ENCODE results near the gene PACSIN2.

The PACSIN2 gene

DNA sequence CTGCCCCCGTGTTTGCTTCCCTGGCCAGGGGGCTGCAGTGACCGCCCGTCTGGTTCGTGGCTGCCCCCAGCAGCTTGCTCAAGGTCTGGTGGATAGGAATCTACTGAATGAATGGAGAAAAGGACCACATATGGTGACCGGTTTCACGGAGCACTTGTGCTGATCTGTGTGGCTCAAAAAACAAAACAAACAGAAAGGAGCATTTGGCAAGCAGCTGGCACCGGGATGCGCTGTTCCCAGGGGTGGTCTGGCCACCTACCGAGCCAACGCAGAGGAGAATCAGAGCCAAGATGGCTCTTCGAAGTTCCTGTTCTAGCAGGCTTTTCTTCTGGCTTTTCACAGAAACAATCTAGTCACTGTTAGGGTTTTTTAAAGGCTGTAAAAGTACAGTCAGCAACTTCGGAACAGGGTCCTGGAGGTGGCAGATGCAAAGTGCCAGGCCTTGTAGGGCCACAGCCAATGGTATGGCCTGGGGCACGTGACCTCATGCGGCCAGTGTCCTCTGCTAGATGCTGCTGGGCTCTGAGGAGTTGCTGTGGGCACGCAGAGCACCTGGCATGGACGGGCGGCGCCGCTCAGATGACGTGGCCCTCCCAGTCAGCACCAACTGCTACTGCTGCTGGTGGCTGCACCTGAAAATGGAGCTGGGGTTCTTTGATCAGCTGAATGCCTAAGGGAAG lies 27.3 kb upstream of the PACSIN2 start:
- no peak overlapping the region for H3K27ac ChIP-seq
- no peak for TF ChIP-seq ZFX (IDR thresholded peaks at IDR 0.05; ENCODE audit: borderline replicate concordance)
- TF ChIP-seq, protein P1, sequence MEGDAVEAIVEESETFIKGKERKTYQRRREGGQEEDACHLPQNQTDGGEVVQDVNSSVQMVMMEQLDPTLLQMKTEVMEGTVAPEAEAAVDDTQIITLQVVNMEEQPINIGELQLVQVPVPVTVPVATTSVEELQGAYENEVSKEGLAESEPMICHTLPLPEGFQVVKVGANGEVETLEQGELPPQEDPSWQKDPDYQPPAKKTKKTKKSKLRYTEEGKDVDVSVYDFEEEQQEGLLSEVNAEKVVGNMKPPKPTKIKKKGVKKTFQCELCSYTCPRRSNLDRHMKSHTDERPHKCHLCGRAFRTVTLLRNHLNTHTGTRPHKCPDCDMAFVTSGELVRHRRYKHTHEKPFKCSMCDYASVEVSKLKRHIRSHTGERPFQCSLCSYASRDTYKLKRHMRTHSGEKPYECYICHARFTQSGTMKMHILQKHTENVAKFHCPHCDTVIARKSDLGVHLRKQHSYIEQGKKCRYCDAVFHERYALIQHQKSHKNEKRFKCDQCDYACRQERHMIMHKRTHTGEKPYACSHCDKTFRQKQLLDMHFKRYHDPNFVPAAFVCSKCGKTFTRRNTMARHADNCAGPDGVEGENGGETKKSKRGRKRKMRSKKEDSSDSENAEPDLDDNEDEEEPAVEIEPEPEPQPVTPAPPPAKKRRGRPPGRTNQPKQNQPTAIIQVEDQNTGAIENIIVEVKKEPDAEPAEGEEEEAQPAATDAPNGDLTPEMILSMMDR (IDR thresholded peaks at IDR 0.05): no peak

DNA sequence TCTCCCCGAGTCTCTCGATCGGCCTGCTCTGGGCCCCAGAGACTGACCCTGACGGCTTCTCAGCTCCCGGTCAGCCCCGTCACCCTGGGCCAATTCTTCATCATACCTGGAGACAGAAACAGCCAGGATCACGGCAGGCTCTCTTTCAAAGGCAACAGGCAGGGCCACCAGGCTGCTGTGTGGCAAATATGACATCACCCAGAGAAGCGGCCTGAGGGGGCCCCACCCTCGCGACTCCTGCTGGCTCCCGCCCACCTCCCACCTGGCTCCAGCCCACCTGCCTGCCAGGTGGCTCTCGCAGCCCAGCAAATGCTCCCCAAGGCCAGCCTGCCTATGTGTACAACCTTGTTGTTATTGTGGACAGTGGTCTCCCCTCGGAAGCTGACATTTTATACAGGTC lies 24.9 kb upstream of the PACSIN2 start:
- TF ChIP-seq, protein P1 (IDR thresholded peaks at IDR 0.05): no peak
- no peak for TF ChIP-seq ZFX (IDR thresholded peaks at IDR 0.05; ENCODE audit: borderline replicate concordance)
- no peak overlapping the region for H3K27ac ChIP-seq

DNA sequence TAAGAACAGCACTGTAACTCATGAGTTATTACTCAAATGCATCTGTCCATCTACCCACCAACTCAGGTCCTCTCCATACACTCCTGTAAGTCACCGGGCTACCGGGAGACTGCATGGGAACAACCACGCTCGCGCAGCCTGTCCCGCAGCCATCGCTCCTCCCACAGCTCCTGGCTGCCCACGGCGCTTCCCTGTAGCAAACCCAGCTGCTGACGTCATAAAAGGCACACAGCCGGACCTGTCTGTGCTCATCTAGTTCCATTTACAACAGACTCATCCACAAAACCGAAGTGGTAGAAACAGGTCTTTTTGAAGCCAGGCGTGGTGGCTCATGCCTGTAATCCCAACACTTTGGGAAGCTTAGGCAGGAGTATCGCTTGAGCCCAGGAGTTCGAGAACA lies 23.4 kb upstream of the PACSIN2 start:
- TF ChIP-seq, protein P1 (IDR thresholded peaks at IDR 0.05): no peak
- TF ChIP-seq ZFX (IDR thresholded peaks at IDR 0.05; ENCODE audit: borderline replicate concordance): no peak

DNA sequence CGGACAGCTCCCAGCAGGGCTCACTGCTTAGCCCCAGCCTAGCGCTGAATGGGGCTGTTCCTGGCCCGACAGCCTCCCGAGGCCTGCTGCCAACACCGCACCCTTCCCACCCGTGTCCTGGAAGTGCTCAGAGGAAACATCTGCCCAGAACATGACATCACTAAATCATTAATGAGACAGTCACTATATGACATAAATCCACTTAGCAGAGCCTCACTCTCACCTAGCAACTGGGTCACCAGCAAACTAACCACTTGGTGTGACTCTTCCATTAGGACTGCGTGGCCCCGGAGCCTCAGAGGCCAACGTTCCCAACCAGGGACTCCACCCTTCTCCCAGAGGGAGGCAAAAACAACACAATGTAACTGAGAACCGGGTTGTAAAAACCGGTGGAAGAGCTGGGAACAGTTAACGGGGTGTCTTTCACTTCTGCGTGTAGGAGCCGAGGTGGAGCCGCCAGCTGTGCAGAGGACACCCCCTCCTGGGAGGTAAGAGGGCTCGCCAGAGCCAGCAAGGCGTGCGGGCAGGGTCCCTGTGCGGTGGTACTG lies 21.4 kb upstream of the PACSIN2 start:
- no peak for TF ChIP-seq ZFX (IDR thresholded peaks at IDR 0.05; ENCODE audit: borderline replicate concordance)
- TF ChIP-seq, protein P1 (IDR thresholded peaks at IDR 0.05): no peak
- no peak overlapping the region for H3K27ac ChIP-seq

More for the DNA sequence above, 23.4 kb upstream of the PACSIN2 start:
- no peak overlapping the region for H3K27ac ChIP-seq

DNA sequence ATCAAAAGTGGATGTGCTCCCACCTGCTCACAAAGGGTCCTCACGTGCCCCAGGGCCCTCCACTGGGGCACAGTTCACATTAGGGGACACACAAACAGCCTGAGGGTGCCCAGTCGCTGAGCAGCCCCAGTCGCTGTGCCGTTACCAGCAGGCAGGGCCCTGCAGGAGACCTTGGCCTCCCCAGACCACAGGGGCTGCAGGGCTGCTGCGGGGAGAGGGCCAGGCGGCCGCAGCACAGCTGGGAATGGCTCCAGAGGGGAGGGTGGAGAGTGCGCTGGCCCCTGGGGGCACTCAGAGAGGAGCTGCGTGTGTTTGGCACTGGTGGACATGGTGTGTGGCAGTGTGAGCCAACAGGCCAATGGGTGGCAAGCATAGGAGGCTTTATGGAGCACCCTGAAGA lies 20.3 kb upstream of the PACSIN2 start:
- H3K27ac ChIP-seq: no peak overlapping the region
- TF ChIP-seq, protein P1 (IDR thresholded peaks at IDR 0.05): no peak
- TF ChIP-seq ZFX (IDR thresholded peaks at IDR 0.05; ENCODE audit: borderline replicate concordance): no peak

DNA sequence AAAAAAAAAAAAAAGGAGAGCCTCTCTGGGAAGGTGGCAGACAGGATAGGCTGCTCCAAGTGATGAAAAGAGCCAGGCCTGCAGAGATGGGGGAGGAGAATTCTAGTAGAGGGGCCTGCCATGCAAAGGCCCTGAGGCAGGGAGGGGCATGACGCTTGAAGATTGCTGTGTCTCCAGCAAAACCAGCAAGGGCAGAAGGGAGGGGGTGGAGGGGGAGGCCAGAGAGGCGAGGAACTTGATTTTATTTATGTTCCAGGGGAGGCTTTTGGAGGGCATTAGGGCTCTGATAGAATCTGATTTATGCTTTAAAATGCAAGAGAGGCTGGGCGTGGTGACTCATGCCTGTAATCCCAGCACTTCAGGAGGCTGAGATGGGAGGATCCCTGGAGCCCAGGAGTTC lies 16.7 kb upstream of the PACSIN2 start:
- TF ChIP-seq ZFX (IDR thresholded peaks at IDR 0.05; ENCODE audit: borderline replicate concordance): no peak
- TF ChIP-seq, protein P1 (IDR thresholded peaks at IDR 0.05): no peak
- H3K27ac ChIP-seq: no peak overlapping the region

DNA sequence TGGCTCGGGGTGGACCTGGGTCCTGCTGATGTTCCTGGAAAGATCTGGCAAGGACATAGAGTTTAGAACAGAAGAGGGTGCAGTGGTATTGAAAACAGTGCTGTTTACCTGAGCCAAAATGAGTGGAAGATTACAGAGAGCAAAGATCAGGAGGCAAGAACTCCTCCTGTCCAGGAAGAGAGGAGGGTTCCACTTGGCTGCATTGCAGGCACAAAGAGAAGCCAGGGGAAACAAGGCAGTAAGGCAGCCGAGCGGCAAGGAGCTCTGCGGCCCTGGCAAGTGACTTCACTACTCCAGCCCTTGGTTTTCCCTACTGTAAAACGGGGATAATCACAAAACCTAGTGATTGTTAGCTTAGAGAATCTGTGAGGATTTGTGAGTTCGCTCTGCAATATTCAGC lies 3.7 kb upstream of the PACSIN2 start:
- no peak overlapping the region for H3K27ac ChIP-seq

More for the DNA sequence above, 3.7 kb upstream of the PACSIN2 start:
- TF ChIP-seq, protein P1 (IDR thresholded peaks at IDR 0.05): no peak
- no peak for TF ChIP-seq ZFX (IDR thresholded peaks at IDR 0.05; ENCODE audit: borderline replicate concordance)
